Endodermal cell (in vitro differentiated cells): ENCODE results near the gene MROH2A. TPM values are rescaled to one million over a fixed set of nuclear protein-coding genes. Genes with fewer than 3 reads are reported as not detected.

Experiments used
- DNase-seq: peaks from one replicate; pipeline ENCODE4 v3.0.0-alpha.2; 2017
- H3K27ac ChIP-seq: 2 replicates; pipeline ENCODE4 v1.5.1; 2013; ENCODE audit warnings: mild to moderate bottlenecking, low read depth, low read length, moderate library complexity
- H3K27me3 ChIP-seq: 2 replicates; pipeline ENCODE4 v1.6.1; 2013; ENCODE audit warnings: mild to moderate bottlenecking, low read length, moderate library complexity; ENCODE audit not compliant: insufficient read depth, control insufficient read depth, poor library complexity, severe bottlenecking
- H3K36me3 ChIP-seq: 2 replicates; pipeline ENCODE4 v1.7.0; 2013; ENCODE audit warnings: mild to moderate bottlenecking, low read length, moderate library complexity; ENCODE audit not compliant: control insufficient read depth, insufficient read depth
- H3K4me1 ChIP-seq: one replicate; pipeline ENCODE4 v1.7.0; 2013; ENCODE audit warnings: low read length; ENCODE audit not compliant: control insufficient read depth, insufficient read depth
- H3K4me3 ChIP-seq: 2 replicates; pipeline ENCODE4 v1.5.1; 2013; ENCODE audit warnings: mild to moderate bottlenecking, low read length, moderate library complexity
- H3K9ac ChIP-seq: 2 replicates; pipeline ENCODE4 v1.6.1; 2013; ENCODE audit warnings: mild to moderate bottlenecking, low read length, moderate library complexity; ENCODE audit not compliant: poor library complexity, severe bottlenecking; ENCODE audit errors: extremely low read depth
- H3K9me3 ChIP-seq: 2 replicates; pipeline ENCODE4 v1.6.1; 2013; ENCODE audit warnings: mild to moderate bottlenecking, low read length, moderate library complexity; ENCODE audit not compliant: control insufficient read depth
- H3K27ac Mint-ChIP-seq: 2 replicates; pipeline ENCODE4 v1.8.0; 2020; ENCODE audit warnings: mixed read lengths
- H3K27me3 Mint-ChIP-seq: 2 replicates; pipeline ENCODE4 v1.8.0; 2021; ENCODE audit warnings: mild to moderate bottlenecking, mixed read lengths; ENCODE audit not compliant: insufficient read depth
- H3K36me3 Mint-ChIP-seq: 2 replicates; pipeline ENCODE4 v1.8.0; 2020; ENCODE audit warnings: low read depth, mixed read lengths
- H3K4me1 Mint-ChIP-seq: 2 replicates; pipeline ENCODE4 v1.8.0; 2020; ENCODE audit warnings: mixed read lengths
- H3K4me3 Mint-ChIP-seq: 2 replicates; pipeline ENCODE4 v1.8.0; 2020; ENCODE audit warnings: mild to moderate bottlenecking, moderate library complexity, mixed read lengths
- H3K9me3 Mint-ChIP-seq: 2 replicates; pipeline ENCODE4 v1.8.0; 2020; ENCODE audit warnings: mild to moderate bottlenecking, mixed read lengths
- CTCF ChIP-seq: fragments of 200-600 bp; sonication (generic); conservative IDR thresholded peaks from 2 replicates; pipeline ENCODE4 v1.5.0; 2021; ENCODE audit warnings: antibody characterized with exemption, mild to moderate bottlenecking
- WGBS, 2 experiments: methylation state at CpG; one replicate each; pipeline versions ENCODE4 v1.1.5 to v1.1.7; 2013; ENCODE audit warnings: missing lambda C conversion rate in 2 of 2, mixed read lengths in 1 of 2; ENCODE audit not compliant: insufficient coverage in 1 of 2, insufficient read length in 1 of 2; 5-methylcytosine and 5-hydroxymethylcytosine counted together
- total RNA-seq, 2 donors: library from RNA; stranded (reverse); fragmentation: NEBNext Ultra II Directional in 1 of 2; extraction: Animal tissue kit (Norgen Biotek cat#: 25700) in 1 of 2; gene quantifications; 2 replicates in 1 of 2; 3 replicates in 1 of 2; pipeline ENCODE4 v1.2.1, GENCODE V29; 2021

The MROH2A gene
- total RNA-seq, 2 donors from 2014 or later: not detected

GRCh38 chr2:233832869-233833311 is 54.8 kb downstream of the MROH2A start:
- Histone ChIP-seq H3K27me3 (no peaks in the 10 kb centered on the region), H3K36me3 (peaks cover 29% of the 10 kb centered on the region), H3K27ac (no peak overlapping the region), H3K9ac (no peak overlapping the region), H3K4me1 (no peaks in the 10 kb centered on the region), H3K9me3 (no peaks in the 10 kb centered on the region), H3K4me3 (no peak overlapping the region)
- 43 to 63% methylated on average over 3 to 7 of the region's 7 CpGs for WGBS, 2 experiments
- DNase-seq: peak; percentile 91
- H3K27ac Mint-ChIP-seq: no peak overlapping the region
- H3K27me3 Mint-ChIP-seq: no peaks in the 10 kb centered on the region
- no peaks in the 10 kb centered on the region for H3K9me3 Mint-ChIP-seq
- peaks cover 24% of the 10 kb centered on the region for H3K36me3 Mint-ChIP-seq
- H3K4me1 Mint-ChIP-seq: no peaks in the 10 kb centered on the region
- no peak overlapping the region for H3K4me3 Mint-ChIP-seq
- peak; percentile 79 for TF ChIP-seq CTCF

- H3K9ac ChIP-seq: no peak overlapping the region
- Mint-ChIP-seq H3K27me3 (no peaks in the 10 kb centered on the region), H3K4me1 (peaks cover 1% of the 10 kb centered on the region), H3K36me3 (peaks cover 29% of the 10 kb centered on the region), H3K4me3 (no peak overlapping the region), H3K9me3 (no peaks in the 10 kb centered on the region), H3K27ac (no peak overlapping the region)
- no peaks in the 10 kb centered on the region for H3K4me1 ChIP-seq
- H3K27me3 ChIP-seq: no peaks in the 10 kb centered on the region
- peaks cover 33% of the 10 kb centered on the region for H3K36me3 ChIP-seq
- no peak overlapping the region for H3K4me3 ChIP-seq
- DNase-seq: peak; percentile 33
- no peak for TF ChIP-seq CTCF
- no peak overlapping the region for H3K27ac ChIP-seq
- WGBS, 2 experiments: 84 to 92% methylated on average over 8 to 10 of the region's 10 CpGs
- H3K9me3 ChIP-seq: no peaks in the 10 kb centered on the region
These were observed 55.2 kb downstream of the MROH2A start for GRCh38 chr2:233833345-233833744.

GRCh38 chr2:233835230-233836186 is 57.4 kb downstream of the MROH2A start:
- H3K27ac ChIP-seq: no peak overlapping the region
- no peak for TF ChIP-seq CTCF
- no peaks in the 10 kb centered on the region for H3K4me1 ChIP-seq
- Mint-ChIP-seq H3K4me1 (peaks cover 2% of the 10 kb centered on the region), H3K9me3 (no peaks in the 10 kb centered on the region), H3K27me3 (no peaks in the 10 kb centered on the region), H3K4me3 (no peak overlapping the region), H3K27ac (no peak overlapping the region), H3K36me3 (peaks cover 49% of the 10 kb centered on the region)
- no peaks in the 10 kb centered on the region for H3K9me3 ChIP-seq
- no peak overlapping the region for H3K4me3 ChIP-seq
- DNase-seq: peak; percentile 38
- H3K36me3 ChIP-seq: peaks cover 55% of the 10 kb centered on the region
- H3K27me3 ChIP-seq: no peaks in the 10 kb centered on the region
- 97 to 98% methylated on average over 7 to 14 of the region's 14 CpGs for WGBS, 2 experiments
- H3K9ac ChIP-seq: no peak overlapping the region
